ENCODE data around the gene ITGA7. TPM values are rescaled to one million over a fixed set of nuclear protein-coding genes. Genes with fewer than 3 reads are reported as not detected.

The ITGA7 gene
- total RNA-seq, 1 experiment from 2014 or later, result 96.2 TPM

- ChIA-PET CTCF (interaction anchor here (1.1 to 3.4 kb wide), 7 partner anchors 11 to 88 kb away, joined by 4 to 24 read pairs (median 5); partner anchors contain the start of genes CD63, ORMDL2 and SARNP), POLR2A (interaction anchor here (0.6 to 4.0 kb wide), 7 partner anchors 13 to 87 kb away, joined by 3 to 19 read pairs (median 6); partner anchors contain the start of genes CD63, DNAJC14, ORMDL2 and SARNP)
- peak within 1 kb of the TSS; percentile 82 for H3K27ac Mint-ChIP-seq
- H3K27me3 Mint-ChIP-seq (ENCODE audit: low read depth), result peaks cover 2% of the 10 kb centered on the region; the same call in 1 of the 2 replicates
- peak within 1 kb of the TSS; percentile 97 for H3K4me3 Mint-ChIP-seq
- peaks cover 6% of the 10 kb centered on the region for H3K36me3 Mint-ChIP-seq
- TF ChIP-seq NR1H2 (CRISPR knock-in tag; IDR thresholded peaks at IDR 0.05) (no peak), FOXK1 (CRISPR knock-in tag; IDR thresholded peaks at IDR 0.05) (no peak), FOXP1 (CRISPR knock-in tag; IDR thresholded peaks at IDR 0.05; ENCODE audit: borderline replicate concordance) (no peak), E2F4 (CRISPR knock-in tag; IDR thresholded peaks at IDR 0.05; ENCODE audit: borderline replicate concordance, low read depth) (no peak), AFF4 (CRISPR knock-in tag; IDR thresholded peaks at IDR 0.05; ENCODE audit: borderline replicate concordance) (no peak), GABPB1 (CRISPR knock-in tag; IDR thresholded peaks at IDR 0.05) (no peak), IRF2 (CRISPR knock-in tag; IDR thresholded peaks at IDR 0.05; ENCODE audit: borderline replicate concordance, low read depth) (no peak), ZNF396 (CRISPR knock-in tag; IDR thresholded peaks at IDR 0.05; ENCODE audit: borderline replicate concordance) (no peak), MYBL2 (CRISPR knock-in tag; IDR thresholded peaks at IDR 0.05) (no peak), ZNF671 (CRISPR knock-in tag; IDR thresholded peaks at IDR 0.05) (no peak), SMAD4 (CRISPR knock-in tag; IDR thresholded peaks at IDR 0.05) (no peak), FOXJ3 (CRISPR knock-in tag; IDR thresholded peaks at IDR 0.05; ENCODE audit: borderline replicate concordance) (no peak), CTCF (IDR thresholded peaks at IDR 0.05) (no peak), ZNF512 (CRISPR knock-in tag; IDR thresholded peaks at IDR 0.05; ENCODE audit: borderline replicate concordance) (no peak), SMAD3 (CRISPR knock-in tag; IDR thresholded peaks at IDR 0.05; ENCODE audit: borderline replicate concordance) (no peak), ATF1 (CRISPR knock-in tag; IDR thresholded peaks at IDR 0.05) (no peak)
- TF ChIP-seq, protein P1, sequence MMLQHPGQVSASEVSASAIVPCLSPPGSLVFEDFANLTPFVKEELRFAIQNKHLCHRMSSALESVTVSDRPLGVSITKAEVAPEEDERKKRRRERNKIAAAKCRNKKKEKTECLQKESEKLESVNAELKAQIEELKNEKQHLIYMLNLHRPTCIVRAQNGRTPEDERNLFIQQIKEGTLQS (CRISPR knock-in tag; conservative IDR thresholded peaks at IDR 0.05), result no peak
- TF ChIP-seq, protein P2, sequence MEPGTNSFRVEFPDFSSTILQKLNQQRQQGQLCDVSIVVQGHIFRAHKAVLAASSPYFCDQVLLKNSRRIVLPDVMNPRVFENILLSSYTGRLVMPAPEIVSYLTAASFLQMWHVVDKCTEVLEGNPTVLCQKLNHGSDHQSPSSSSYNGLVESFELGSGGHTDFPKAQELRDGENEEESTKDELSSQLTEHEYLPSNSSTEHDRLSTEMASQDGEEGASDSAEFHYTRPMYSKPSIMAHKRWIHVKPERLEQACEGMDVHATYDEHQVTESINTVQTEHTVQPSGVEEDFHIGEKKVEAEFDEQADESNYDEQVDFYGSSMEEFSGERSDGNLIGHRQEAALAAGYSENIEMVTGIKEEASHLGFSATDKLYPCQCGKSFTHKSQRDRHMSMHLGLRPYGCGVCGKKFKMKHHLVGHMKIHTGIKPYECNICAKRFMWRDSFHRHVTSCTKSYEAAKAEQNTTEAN (CRISPR knock-in tag; IDR thresholded peaks at IDR 0.05), result no peak
- TF ChIP-seq, protein P3, sequence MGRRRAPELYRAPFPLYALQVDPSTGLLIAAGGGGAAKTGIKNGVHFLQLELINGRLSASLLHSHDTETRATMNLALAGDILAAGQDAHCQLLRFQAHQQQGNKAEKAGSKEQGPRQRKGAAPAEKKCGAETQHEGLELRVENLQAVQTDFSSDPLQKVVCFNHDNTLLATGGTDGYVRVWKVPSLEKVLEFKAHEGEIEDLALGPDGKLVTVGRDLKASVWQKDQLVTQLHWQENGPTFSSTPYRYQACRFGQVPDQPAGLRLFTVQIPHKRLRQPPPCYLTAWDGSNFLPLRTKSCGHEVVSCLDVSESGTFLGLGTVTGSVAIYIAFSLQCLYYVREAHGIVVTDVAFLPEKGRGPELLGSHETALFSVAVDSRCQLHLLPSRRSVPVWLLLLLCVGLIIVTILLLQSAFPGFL (CRISPR knock-in tag; IDR thresholded peaks at IDR 0.05; ENCODE audit: borderline replicate concordance), result no peak
- TF ChIP-seq, protein P4, sequence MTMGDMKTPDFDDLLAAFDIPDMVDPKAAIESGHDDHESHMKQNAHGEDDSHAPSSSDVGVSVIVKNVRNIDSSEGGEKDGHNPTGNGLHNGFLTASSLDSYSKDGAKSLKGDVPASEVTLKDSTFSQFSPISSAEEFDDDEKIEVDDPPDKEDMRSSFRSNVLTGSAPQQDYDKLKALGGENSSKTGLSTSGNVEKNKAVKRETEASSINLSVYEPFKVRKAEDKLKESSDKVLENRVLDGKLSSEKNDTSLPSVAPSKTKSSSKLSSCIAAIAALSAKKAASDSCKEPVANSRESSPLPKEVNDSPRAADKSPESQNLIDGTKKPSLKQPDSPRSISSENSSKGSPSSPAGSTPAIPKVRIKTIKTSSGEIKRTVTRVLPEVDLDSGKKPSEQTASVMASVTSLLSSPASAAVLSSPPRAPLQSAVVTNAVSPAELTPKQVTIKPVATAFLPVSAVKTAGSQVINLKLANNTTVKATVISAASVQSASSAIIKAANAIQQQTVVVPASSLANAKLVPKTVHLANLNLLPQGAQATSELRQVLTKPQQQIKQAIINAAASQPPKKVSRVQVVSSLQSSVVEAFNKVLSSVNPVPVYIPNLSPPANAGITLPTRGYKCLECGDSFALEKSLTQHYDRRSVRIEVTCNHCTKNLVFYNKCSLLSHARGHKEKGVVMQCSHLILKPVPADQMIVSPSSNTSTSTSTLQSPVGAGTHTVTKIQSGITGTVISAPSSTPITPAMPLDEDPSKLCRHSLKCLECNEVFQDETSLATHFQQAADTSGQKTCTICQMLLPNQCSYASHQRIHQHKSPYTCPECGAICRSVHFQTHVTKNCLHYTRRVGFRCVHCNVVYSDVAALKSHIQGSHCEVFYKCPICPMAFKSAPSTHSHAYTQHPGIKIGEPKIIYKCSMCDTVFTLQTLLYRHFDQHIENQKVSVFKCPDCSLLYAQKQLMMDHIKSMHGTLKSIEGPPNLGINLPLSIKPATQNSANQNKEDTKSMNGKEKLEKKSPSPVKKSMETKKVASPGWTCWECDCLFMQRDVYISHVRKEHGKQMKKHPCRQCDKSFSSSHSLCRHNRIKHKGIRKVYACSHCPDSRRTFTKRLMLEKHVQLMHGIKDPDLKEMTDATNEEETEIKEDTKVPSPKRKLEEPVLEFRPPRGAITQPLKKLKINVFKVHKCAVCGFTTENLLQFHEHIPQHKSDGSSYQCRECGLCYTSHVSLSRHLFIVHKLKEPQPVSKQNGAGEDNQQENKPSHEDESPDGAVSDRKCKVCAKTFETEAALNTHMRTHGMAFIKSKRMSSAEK (CRISPR knock-in tag; IDR thresholded peaks at IDR 0.05; ENCODE audit: borderline replicate concordance), result no peak
- H3K4me1 Mint-ChIP-seq, result peaks cover 46% of the 10 kb centered on the region
- DNase-seq (ENCODE audit: low spot score), result peak; percentile 79
- ATAC-seq, result peak; percentile 24
- no peaks in the 10 kb centered on the region for H3K9me3 Mint-ChIP-seq
These were observed 35.2 kb upstream of the ITGA7 start, which contains the start of gene GDF11 for GRCh38 chr12:55742719-55743405. TSS of gene GDF11 (plus strand) at chr12:55743122. CDS start at chr12:55743317, 195 bp downstream.
